Right atrium auricular region (tissue), 2 donors: ENCODE measurements around the gene ACOX1. TPM values are rescaled to one million over a fixed set of nuclear protein-coding genes. Genes with fewer than 3 reads are reported as not detected.

Experiments used
- DNase-seq: peaks from one replicate; pipeline ENCODE4 v3.0.0-alpha.2; 2019; ENCODE audit warnings: low spot score
- H3K27ac ChIP-seq, 2 donors: fragments of 200-600 bp; sonication (generic); 1 replicate in 1 of 2; 2 replicates in 1 of 2; pipeline ENCODE4 v1.5.1; 2016 to 2019
- H3K27me3 ChIP-seq, 2 donors: fragments of 200-600 bp; sonication (generic); one replicate each; pipeline versions ENCODE4 v1.5.1 to v1.6.0; 2017 to 2019
- H3K36me3 ChIP-seq: fragments of 200-600 bp; sonication (generic); one replicate; pipeline ENCODE4 v1.5.1; 2016
- H3K4me1 ChIP-seq, 2 donors: fragments of 200-600 bp; sonication (generic); one replicate each; pipeline versions ENCODE4 v1.5.1 to v1.6.0; 2017 to 2019
- H3K4me3 ChIP-seq, 2 donors: fragments of 200-600 bp; sonication (generic); 1 replicate in 1 of 2; 2 replicates in 1 of 2; pipeline ENCODE4 v1.5.1; 2017 to 2019; ENCODE audit warnings: mild to moderate bottlenecking in 1 of 2, moderate library complexity in 1 of 2
- H3K9me3 ChIP-seq, 2 donors: fragments of 200-600 bp; sonication (generic); one replicate each; pipeline ENCODE4 v1.5.1; 2019
- CTCF ChIP-seq, 2 donors: fragments of 200-600 bp; sonication (generic); IDR thresholded peaks; one replicate each; pipeline ENCODE4 v1.5.1; 2019; ENCODE audit warnings: antibody characterized with exemption in 2 of 2
- total RNA-seq, 2 donors: library from RNA; depleted of rRNA; stranded (reverse); fragments of >200 nt; gene quantifications; one replicate each; pipeline ENCODE4 v1.1.0, GENCODE V29; 2016

ACOX1 gene
- total RNA-seq, 2 donors from 2014 or later: 49.6 to 67.4 TPM

DNA sequence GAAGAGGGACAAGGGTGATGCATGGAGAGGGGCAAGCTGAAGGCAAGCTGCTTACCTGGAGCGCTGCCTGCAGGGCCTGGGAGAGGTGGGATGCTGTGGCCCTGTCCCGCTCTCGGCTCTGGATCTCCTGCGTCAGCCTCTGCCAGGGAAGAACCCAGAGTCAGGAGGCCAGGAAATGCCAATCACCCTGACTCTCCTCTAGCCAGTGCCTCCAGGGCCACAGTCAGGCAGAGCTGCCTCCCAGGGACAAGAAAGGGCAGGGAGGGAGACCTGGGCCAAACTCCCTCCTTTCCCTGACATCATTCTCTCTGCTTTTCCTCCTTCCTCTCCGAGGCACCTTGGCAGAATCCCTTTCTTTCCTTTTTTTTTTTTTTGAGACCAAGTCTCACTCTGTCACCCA lies 33.0 kb upstream of the ACOX1 start:
- no peak for DNase-seq

GRCh38 chr17:76009969-76010661 lies 31.1 kb upstream of the ACOX1 start:
- Histone ChIP-seq H3K9me3 (no peaks in the 10 kb centered on the region), H3K36me3 (no peaks in the 10 kb centered on the region), H3K4me1 (no peaks in the 10 kb centered on the region)

More for the DNA sequence above, 33.0 kb upstream of the ACOX1 start:
- H3K4me1 ChIP-seq: no peaks in the 10 kb centered on the region
- H3K27ac ChIP-seq: no peak overlapping the region
- TF ChIP-seq CTCF (IDR thresholded peaks at IDR 0.05): no peak
- no peak overlapping the region for H3K4me3 ChIP-seq
- H3K36me3 ChIP-seq: no peaks in the 10 kb centered on the region
- H3K27me3 ChIP-seq: no peaks in the 10 kb centered on the region
- no peaks in the 10 kb centered on the region for H3K9me3 ChIP-seq

GRCh38 chr17:76009447-76009846 lies 30.5 kb upstream of the ACOX1 start:
- H3K27me3 ChIP-seq: no peaks in the 10 kb centered on the region
- H3K9me3 ChIP-seq: no peaks in the 10 kb centered on the region
- TF ChIP-seq CTCF (IDR thresholded peaks at IDR 0.05): no peak
- H3K27ac ChIP-seq: no peak overlapping the region
- no peak for DNase-seq
- H3K36me3 ChIP-seq: no peaks in the 10 kb centered on the region
- no peak overlapping the region for H3K4me3 ChIP-seq
- no peaks in the 10 kb centered on the region for H3K4me1 ChIP-seq

More at GRCh38 chr17:76009969-76010661, 31.1 kb upstream of the ACOX1 start:
- H3K4me3 ChIP-seq: no peak overlapping the region
- no peak for TF ChIP-seq CTCF (IDR thresholded peaks at IDR 0.05)
- H3K27me3 ChIP-seq: no peaks in the 10 kb centered on the region
- H3K27ac ChIP-seq: no peak overlapping the region
- DNase-seq: no peak

GRCh38 chr17:76008630-76009425 lies 29.9 kb upstream of the ACOX1 start:
- no peak for TF ChIP-seq CTCF (IDR thresholded peaks at IDR 0.05)
- no peaks in the 10 kb centered on the region for H3K4me1 ChIP-seq
- no peaks in the 10 kb centered on the region for H3K36me3 ChIP-seq
- no peaks in the 10 kb centered on the region for H3K9me3 ChIP-seq
- H3K27ac ChIP-seq: no peak overlapping the region
- H3K27me3 ChIP-seq: no peaks in the 10 kb centered on the region
- no peak for DNase-seq
- no peak overlapping the region for H3K4me3 ChIP-seq

- no peaks in the 10 kb centered on the region for H3K36me3 ChIP-seq
- no peaks in the 10 kb centered on the region for H3K9me3 ChIP-seq
- H3K27me3 ChIP-seq: no peaks in the 10 kb centered on the region
- H3K27ac ChIP-seq: no peak overlapping the region
- no peaks in the 10 kb centered on the region for H3K4me1 ChIP-seq
- TF ChIP-seq CTCF (IDR thresholded peaks at IDR 0.05): no peak
- no peak overlapping the region for H3K4me3 ChIP-seq
- DNase-seq: no peak
Measured at GRCh38 chr17:76008208-76008607, 29.2 kb upstream of the ACOX1 start.
